NOMO-1 (cell line): ENCODE measurements around the gene ZXDC.
A peak's percentile ranks its signal among the peaks of the same experiment; 100 is the strongest.

Experiments
- DNase-seq, 2 experiments: peaks; one replicate each; lab custom pipeline; 2025; ENCODE audit not compliant: unreplicated experiment in 2 of 2; lab: John Stamatoyannopoulos, UW

The ZXDC gene

DNA sequence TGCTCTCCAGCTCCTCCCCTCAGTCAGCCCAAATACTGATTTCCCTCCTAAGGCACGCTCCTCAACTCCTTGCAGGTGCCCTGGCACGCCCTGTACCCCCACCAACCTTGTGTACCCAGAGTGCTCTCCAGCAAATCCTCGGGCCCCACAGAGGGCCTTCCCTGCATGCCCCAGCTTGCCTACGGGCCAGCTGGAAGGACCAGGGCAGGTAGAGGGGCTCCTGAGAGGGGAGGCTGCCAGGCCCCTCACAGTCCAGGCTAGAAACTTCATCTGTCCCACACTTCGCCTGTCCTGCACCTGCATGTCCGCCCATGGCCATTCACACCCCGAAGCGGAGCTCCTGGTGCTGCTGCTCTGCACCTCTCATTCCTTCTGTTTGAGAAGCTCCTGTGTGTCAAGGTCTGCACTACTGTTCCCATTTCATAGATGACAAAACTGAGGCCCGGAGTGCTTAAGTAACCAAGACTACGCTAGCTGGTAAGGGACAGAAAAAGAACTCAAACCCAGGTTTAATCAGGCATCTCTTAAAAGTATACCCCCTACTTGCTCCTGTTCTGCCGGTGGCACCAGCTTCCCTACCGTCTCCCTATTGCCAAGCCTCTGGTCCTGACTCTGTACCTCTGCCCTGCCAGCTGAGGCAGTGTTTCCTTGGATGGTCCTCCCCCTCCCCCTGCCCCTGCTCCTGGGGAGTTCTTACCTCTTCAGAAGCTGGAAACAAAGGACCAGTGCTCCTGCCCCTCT is 35.6 kb downstream of the ZXDC start:
- DNase-seq, result no peak

DNA sequence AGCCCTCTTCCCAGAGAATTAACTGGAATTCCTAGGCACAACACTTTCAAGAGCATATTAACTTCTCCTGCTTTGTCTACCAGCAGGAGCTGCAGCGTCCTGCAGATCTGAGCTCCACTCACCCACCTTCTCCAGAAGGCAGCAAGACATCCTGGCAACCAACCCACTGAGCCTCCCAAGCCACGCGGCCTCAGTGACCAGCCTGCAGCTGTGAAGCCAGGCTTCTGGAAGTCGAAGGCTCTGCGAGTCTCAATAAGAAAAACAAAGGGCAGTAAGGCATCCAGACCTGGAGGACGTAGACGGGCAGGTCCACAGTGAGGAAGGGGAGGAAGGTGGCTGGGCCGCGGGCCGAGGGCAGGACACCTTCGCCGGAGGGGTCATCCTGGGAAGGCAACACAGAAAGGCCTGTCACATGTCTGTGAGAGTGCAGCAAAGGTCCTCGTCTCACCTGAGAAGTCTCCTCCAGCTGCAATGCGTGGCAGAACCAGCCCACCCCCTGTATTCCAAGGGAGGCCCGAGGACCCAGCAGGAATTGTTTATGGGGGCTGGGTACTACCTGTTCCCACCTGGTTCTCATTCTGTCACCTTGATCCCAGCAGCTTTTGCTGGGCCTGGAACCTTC is 36.2 kb downstream of the ZXDC start:
- no peak for DNase-seq

DNA sequence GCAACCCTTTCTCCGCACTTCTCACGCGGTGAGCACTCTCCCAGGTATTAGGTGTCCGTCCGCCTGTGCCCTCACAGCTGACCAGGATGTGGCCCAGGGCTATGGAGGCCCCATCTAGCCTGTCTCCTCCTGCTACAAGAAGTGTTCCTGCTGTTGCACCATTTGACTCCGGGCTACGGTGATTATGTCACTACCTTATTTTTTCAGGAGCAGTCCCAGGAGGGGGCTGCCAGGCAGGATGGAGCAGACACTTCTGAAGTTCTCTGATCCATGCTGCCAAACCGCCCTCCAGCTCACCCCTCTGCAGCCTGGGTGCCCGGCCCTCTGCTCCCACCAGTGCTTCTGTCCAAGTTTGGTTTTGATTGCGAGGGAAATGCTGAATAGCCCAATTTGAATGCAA is 36.9 kb downstream of the ZXDC start:
- no peak for DNase-seq

DNA sequence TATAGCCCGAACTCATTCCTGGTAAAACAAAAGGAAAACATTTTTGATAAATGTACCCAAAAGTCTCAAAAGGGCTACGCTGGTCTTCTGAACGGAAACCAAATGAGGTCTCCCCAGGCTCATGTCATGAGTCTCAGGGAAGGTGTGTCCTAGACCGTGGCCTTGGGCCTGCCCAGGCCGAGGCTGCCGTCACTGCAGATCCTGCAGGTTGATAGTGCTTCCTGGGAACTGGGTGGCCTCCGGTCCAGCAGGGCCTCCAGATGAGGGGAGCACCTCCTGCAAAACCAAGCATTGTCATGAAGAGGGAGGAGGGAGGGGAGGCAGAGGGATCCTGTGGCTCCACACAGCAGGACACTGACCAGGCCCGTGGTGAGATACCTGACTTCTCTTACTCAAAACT is 37.5 kb downstream of the ZXDC start:
- no peak for DNase-seq

DNA sequence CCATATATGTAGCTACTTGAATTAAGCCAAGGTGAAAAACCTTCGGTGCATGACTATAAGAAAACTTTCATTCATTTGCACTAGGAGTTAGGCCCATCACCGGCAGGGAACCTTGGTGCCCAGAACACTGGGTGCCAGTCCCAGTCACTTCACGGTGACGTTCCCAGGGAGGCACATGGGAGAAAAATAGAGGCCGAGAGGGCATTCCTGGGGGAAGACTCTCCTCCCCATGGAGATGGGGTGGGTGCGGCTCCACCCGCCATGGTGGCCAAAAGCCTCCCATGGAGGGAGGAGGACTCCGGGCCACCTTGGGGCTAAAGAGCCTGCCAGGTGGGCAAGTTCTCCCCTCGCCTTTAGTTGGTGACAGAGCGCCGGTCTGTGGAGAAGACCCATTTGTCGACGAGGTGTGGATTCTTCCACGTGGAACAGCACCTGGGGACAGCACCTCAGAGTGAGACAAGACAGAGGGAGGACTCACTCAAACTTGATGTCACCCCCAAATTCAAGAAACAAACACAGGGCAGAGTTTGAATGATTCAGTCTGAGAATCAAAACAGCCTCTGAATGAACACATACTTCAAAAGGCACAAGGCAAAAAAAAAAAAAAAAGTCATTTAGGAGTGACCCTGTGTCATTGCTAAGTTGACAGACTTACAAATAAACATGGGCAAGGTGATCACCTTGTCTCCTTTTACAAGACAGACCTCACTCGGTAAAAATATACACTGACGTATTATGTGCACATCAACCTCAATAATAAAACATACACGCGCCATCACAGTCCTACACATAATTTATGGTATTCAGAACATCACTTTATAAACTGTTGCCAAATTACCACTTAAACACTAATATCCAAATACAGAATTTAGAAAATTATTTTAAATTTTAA is 38.6 kb downstream of the ZXDC start:
- no peak for DNase-seq

DNA sequence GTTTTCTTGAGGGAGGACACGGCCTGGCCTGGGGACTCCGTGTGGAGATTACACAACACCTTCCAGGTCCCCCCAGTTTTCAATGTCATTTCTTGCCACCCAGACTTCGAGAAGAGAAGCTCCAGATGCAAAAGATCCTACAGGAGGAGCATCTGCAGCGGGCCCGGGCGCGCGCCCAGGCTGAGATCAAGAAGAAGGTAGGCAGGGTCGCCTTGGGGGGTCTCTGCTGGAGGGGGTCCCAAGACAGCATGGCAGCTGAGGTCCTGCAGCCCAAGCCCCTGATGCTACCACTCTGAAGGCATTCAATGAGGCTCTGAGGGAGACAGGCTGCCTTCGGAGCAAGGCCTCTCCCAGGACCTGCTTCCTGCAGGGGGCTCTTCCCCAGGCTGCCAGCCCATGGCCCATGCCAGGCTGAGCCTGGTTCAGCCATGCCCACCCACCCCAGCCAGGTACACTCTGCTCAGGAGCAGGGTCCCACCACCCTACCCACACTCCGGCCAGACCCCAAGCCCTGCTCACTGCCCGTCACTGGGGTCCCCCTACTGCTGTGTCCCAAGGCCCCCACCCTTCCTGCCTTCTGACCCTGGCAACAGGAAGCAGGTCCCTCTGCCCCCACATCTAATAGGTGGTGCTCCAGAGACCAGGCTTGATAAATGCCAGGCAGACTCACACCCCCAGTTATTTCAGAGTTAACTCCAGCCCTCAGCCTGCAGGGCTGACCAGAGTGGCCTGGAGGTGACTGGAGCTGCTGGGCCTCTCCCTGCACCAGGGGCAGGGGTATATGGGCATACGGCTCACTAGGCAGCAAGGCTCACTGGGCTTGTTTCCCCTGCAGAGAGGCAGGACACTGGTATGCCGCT is 40.0 kb downstream of the ZXDC start:
- DNase-seq, result no peak

DNA sequence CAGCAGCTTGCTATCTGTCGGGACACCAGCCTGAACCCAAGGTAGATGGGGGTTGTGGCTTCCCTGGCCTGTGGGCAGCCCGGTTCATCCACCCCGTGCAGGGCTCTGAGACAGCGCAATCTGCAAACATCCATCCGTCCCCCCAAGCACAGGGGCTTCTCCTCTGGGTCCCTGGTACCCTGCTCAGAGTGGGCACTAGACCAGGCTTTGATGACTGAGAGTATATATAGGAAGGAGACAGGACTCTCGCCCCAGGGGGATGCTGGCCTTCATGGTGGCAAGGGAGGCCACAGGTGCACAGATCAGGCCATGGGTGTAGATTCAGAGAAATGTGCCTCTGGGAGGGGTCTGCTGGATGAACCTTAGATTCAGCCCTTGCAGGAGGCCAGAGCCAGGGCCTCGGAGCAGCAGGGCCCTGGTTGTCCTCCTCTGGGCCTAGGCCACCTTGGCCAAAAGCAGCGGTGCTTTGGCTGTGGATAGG is 40.7 kb downstream of the ZXDC start:
- DNase-seq, result no peak

DNA sequence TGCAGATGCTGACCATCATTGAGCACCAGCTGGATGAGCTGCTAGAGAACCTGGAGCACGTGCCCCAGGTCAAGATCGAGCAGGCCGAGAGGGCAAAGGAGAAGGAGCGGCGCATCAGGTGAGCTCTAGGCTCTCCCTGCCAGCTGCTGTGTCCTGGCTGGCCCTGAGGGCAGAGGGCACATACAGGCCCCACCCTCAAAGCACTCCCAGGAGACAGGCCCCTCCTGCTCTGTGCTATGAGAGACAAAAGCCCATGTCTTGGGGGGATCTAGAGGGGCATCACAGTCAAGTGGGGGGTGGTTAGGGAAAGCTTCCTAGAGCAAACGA is 41.5 kb downstream of the ZXDC start:
- no peak for DNase-seq

DNA sequence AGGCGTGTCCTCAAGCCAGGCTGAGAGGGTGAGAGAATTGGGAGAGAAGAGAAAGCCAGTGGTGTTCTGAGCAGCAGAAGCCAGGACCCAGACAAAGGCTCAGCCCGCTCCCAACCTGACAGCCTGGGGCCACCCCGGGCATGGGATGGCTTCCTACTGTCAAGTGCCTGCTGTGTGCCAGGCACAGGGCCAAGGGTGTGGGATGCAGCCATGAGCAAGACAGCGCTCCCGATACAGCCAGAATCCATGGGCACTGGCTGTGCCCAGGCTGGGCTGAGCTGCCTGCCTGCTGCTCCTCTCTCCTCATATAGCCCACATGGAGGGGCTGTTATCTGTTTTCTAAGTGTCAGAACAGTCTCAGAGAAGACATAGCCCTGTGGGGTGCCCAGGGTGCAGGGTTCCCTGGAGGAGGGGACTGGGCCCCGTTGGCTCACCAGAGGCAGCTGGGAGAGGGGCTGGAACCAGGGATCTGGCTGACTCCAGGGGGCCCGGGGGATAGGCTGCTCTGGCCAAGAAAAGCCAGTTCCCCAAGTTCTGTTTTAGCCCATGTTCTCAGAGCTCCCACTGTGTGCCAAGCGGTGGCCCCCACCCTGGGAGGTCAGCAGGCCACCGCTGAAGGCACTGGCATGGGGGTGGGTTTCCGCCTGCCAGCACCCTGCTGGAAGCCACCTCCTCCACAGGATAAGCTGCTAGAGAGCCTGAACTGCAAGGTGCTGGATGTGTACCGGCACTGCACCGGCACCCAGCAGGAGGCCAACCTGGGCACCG is 42.0 kb downstream of the ZXDC start:
- DNase-seq, result no peak

DNA sequence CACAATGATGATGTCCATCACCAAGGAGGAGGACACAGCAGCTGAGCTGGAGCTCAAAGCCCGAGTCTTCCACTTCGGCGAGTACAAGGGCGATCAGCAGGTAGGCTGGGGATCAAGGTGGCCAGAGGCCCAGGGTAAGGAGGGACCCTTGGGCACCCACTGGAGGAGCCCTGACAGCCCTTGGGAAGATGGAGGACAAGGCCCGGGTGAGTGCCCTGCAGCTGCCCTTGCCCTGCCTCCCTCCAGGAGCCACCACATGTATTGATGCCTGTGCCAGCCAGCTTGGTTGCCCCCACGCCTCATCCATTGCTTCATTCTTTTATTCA is 42.6 kb downstream of the ZXDC start:
- DNase-seq, result no peak

DNA sequence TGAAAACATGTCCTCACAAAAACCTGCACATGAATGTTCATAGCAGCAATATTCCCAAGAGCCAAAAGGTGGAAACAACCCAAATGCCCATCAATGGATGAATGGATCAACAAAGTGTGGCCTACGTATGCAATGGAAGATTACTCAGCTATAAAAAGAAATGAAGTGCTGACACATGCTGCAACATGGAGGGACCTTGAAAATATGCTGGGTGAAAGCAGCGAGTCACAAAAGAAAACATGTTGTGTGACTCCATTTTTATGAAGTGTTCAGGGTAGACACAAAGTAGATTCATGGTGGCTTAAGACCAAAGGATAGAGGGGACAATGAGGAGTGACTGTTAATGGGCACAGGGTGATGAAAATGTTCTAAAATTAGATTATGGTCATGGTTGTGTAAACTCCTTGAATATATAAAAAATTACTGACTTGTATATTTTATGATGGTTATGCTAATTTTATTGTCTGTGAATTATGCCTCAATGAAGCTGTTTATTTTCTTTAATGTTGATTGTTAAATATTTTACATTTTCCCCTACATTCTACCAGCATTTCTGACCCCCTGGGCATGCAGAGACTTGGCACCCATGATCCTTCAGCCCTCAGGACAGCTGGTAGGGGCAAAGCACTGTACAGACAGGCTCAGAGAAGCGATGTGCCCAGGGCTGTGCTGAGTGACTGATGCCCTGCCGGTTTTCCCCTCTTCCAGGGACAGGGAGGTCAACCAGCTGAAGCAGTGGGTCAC is 43.2 kb downstream of the ZXDC start:
- DNase-seq, result no peak

DNA sequence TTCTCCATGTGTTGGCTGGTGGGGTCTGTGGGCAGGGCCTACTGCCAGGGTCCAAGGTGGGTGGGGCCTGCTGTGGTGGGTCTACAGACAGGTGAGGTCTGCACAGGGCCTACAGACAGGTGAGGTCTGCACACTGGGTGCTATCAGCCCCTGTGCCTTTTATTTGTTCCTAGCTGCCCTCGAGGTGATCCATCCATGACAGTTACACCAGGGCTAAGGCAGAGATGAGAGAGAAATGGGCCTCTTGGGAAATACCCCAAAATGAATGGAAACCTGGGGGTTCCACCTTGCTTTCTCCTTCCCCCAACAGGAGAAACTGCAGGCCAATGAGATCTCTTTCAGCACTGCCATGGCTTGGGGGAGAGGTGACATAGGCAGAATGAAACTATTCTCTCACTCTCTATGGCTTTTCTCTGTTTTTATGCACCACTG is 44.6 kb downstream of the ZXDC start:
- no peak for DNase-seq

DNA sequence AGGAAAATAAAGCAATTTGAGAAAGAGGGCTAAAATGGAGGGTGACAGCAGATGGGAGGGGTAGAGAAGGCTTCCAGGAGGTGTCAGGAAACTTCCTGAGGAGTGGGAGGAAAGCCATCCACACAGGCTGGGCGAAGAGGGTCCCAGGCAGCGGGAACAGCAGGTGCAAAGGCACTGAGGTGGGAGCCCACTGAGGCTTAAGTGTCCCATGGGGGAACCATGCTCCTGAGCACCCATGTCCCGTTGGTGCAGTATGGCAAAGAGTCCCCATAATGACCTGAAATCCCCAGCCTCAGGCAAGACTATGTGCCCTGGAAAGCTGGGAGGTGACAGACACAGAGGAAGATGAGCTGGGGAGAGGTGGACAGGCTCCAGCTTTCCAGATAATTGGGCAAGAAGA is 50.9 kb downstream of the ZXDC start:
- DNase-seq, result no peak

DNA sequence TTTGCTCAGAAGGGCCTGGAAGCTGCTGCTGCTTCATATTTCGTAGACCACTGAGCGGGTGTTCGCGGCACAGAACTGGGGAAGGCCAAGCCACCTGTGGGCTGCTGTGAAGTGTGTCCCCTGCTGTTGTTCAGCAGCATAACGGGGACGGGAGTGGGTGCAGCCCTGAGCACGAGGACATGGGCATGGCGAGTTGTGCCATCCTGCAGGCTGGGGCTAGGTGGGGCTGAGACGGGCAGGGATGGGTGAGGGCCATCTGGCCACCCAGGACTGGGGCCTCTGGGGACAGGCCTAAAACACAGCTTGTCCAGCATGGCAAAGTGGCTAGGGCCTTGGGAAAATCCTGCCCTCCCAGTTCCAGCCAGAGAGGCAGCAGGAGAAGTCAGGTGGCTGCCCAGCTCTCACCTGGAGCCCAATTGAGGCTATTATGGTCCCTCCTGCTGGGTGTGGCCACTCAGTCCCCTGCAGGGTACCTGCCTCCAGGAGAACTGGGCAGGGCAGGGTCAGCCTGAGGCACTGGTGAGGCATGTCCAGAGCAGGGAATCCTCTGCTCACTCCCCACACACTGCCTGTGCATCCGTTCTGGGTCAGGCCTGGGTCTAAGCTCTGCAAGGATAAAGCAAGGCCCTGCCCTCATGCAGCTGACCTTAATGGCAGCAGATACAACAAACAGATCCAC is 51.5 kb downstream of the ZXDC start:
- no peak for DNase-seq

DNA sequence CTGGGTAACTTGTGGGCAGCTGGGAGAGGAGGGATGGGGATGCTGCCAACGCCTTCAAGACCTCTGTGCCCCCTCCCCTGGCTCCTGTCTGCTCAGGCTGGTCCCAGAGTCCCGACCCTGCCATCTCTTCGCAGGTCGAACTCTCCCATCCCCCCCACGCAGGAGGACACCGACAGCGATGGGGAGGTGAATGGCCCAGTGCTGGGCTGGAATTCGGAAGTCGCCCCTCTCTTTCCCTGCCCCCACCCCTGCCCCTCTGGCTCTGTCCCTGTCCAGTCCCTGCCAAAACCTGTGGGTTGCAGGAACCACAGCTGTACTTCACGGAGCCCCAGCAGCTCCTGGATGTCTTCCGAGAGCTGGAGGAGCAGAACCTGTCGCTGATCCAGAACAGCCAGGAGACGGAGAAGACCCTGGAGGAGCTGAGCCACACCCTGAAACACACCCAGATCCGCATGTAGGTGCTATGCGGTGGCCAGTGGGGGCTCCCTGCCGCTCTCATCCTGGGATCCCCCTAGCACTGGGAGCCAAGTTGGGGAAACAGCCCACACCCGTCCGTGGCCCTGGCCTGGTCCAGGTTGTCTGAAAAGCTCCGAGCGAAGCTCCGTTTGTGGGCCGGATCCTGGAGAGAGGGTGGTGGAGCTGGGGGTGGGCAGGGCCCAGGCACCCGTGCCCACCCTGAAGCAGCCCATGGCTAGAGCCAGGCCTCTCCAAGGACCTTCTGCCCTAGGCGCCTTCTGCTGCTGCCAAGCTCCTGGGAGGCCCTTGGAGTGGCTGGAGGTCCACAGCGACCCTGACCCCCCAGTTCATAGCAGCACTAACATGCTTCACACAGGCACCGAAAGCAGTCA is 52.3 kb downstream of the ZXDC start:
- peak in 1 of 2 experiments; percentile 2 for DNase-seq

DNA sequence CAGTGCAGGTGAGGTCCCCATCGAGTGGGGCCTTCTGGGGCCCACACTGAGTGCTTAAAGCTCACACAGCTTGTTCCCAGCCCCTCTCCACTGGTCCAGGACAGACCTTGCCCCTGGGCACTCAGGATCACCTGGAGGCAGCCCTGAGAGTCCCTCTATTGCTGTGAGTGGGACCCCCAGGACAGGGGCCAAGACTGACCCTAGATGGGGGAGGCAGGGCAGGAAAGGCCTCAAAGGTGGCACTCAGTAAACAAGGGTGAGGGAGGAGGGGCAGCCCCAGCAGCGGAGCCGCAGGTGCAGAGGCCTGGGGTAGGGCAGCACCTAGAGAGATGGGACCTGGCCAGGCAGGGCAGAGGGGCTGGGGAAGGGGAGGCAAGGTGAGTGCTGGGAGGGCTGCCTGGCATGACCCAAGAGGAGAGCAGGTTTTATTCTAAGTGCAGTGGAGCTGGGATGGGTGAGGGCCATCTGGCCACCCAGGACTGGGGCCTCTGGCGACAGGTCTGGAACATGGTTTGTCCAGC is 53.1 kb downstream of the ZXDC start:
- no peak for DNase-seq

DNA sequence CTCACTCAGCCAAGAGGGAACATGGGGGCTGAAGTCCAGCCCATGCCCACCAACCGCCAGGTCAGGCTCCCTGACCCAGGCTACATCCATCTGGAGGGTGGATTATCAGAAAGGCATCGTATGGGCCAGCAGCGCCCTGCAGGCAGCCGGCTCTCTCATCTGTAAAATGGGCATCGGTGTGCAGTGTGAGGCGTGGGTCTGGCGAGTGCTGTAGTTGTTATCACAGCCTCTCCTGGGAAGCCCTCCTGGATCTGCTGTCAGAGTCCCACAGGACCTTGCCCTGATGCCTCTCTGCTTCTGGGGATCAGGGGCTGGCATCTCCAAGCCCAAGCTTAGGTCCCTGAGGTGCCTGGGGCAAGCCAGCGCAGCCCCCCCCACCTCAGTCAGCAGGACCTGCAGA is 53.6 kb downstream of the ZXDC start:
- no peak for DNase-seq
